ENCODE measurements around the gene KRTAP27-1. TPM values are rescaled to one million over a fixed set of nuclear protein-coding genes. Genes with fewer than 3 reads are reported as not detected.

KRTAP27-1 gene
- total and polyA plus RNA-seq, 2 of the 8 experiments (the other 6 are each of a cell fraction or from before 2014, with no cell fraction given) = not detected

DNA sequence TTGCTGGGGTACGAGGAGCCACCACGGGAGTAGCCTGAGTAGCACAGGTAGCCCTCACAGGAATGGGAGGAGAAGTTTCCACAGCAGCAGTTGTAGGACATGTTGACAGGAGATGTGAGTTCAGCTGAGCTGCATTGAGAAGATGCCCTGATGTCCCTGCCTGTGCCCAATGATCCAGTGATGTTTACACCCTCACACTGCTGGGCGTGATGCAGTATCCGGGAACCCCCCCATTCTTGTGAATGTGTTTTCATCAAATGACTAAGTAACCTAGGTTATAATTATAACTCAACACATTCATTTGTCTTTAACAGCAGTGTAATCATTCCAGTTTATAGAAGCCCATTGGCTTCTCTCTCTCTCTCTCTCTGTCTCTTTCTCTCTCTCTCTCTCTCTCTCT, 11.0 kb upstream of the KRTAP27-1 start, which contains the start of gene KRTAP23-1 (continued):
- TF ChIP-seq CHD7 (IDR thresholded peaks at IDR 0.05; ENCODE audit: insufficient replicate concordance, low read length) (no peak), SP2 (IDR thresholded peaks at IDR 0.05; ENCODE audit: low read length) (no peak), RBBP5 (IDR thresholded peaks at IDR 0.05; ENCODE audit: borderline replicate concordance, low read depth, low read length) (no peak), ZNF274 (IDR thresholded peaks at IDR 0.05; ENCODE audit: borderline replicate concordance, extremely low read depth, low read length) (no peak), TAF1 (IDR thresholded peaks at IDR 0.05; ENCODE audit: low read depth, low read length) (no peak)

Measured in H1 (cell line).